Karpas-422 (cell line): ENCODE results near the gene GJD2. TPM values are rescaled to one million over a fixed set of nuclear protein-coding genes. Genes with fewer than 3 reads are reported as not detected.

Experiments
- DNase-seq: peaks from one replicate; pipeline ENCODE4 v3.0.0-alpha.2; 2015
- H2AFZ ChIP-seq: fragments of 200-600 bp; sonication (generic); 2 replicates; pipeline ENCODE4 v1.6.1; 2014; ENCODE audit warnings: antibody characterized with exemption, low read length, mixed read lengths
- H3K27ac ChIP-seq: fragments of 200-600 bp; sonication (generic); 2 replicates; pipeline ENCODE4 v1.5.1; 2014; ENCODE audit warnings: mild to moderate bottlenecking, low read length, moderate library complexity
- H3K27me3 ChIP-seq: fragments of 200-600 bp; sonication (generic); 2 replicates; pipeline ENCODE4 v1.6.1; 2014; ENCODE audit warnings: low read length, mixed read lengths
- H3K36me3 ChIP-seq: fragments of 200-600 bp; sonication (generic); 2 replicates; pipeline ENCODE4 v1.6.1; 2014; ENCODE audit warnings: low read length, mixed read lengths; ENCODE audit not compliant: insufficient read depth
- H3K4me1 ChIP-seq: fragments of 200-600 bp; sonication (generic); 2 replicates; pipeline ENCODE4 v1.6.1; 2014; ENCODE audit warnings: mild to moderate bottlenecking, low read length, mixed read lengths
- H3K4me2 ChIP-seq: fragments of 200-600 bp; sonication (generic); 2 replicates; pipeline ENCODE4 v1.6.1; 2014; ENCODE audit warnings: low read length, low read depth, mild to moderate bottlenecking; ENCODE audit not compliant: poor library complexity, severe bottlenecking
- H3K4me3 ChIP-seq: fragments of 200-600 bp; sonication (generic); 2 replicates; pipeline ENCODE4 v1.5.1; 2014; ENCODE audit warnings: mild to moderate bottlenecking, antibody characterized with exemption, low read length, mixed read lengths
- H3K79me2 ChIP-seq: fragments of 200-600 bp; sonication (generic); 2 replicates; pipeline ENCODE4 v1.6.1; 2014; ENCODE audit warnings: mild to moderate bottlenecking, low read length, mixed read lengths
- H3K9ac ChIP-seq: fragments of 200-600 bp; sonication (generic); 2 replicates; pipeline ENCODE4 v1.6.0; 2014; ENCODE audit warnings: low read length
- H3K9me2 ChIP-seq: fragments of 200-600 bp; sonication (generic), shearing (Covaris generic); replicated peaks from 2 replicates; pipeline ENCODE4 v1.6.0; 2014; ENCODE audit warnings: mild to moderate bottlenecking, low read length, moderate library complexity; ENCODE audit not compliant: insufficient read depth
- H3K9me3 ChIP-seq: fragments of 300-700, 200-600 bp; sonication (generic); 2 replicates; pipeline ENCODE4 v1.6.1; 2014; ENCODE audit warnings: low read length, mixed read lengths
- H4K20me1 ChIP-seq: fragments of 200-600 bp; sonication (generic); 2 replicates; pipeline ENCODE4 v1.6.1; 2014; ENCODE audit warnings: mild to moderate bottlenecking, antibody characterized with exemption, low read length, low read depth; ENCODE audit not compliant: insufficient read depth
- total RNA-seq: library from RNA; depleted of rRNA; stranded (reverse); fragments of >200 nt; shearing (Covaris generic); gene quantifications from 2 replicates; pipeline ENCODE4 v1.2.3, GENCODE V29; 2014; ENCODE audit warnings: low replicate concordance

GJD2 gene
- total RNA-seq, 1 experiment from 2014 or later = not detected

DNA sequence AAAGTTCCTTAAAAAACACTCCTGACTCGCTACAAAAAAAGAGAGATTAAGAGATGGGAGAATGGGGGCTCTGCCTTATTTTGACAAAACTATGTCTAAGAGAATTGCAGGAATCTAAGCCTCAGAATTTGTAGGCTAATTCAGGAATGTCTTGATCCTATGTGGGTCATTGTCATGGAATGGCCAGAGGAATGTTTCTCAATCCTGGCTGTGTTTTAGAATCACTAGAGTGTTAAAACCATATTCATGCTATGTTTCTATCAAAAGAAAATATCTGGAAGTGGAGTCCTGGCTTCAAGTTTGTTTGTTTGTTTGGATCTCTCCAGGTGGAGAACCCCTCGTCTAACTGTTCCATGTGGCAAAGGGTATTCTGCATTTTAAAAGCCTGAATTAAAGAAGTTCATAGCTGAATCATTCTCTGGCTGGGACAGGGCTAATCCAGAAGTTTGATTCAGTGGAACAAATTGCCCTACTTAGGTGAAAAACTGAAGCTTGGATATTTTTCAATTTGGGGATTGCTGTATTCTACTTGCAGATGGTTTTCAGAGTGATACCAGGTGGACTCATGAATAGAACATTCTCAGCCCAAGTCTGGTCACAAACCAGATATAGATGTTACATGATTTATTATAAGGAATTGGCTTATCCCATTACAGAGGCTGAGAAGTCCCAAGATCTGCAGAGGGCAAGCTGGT lies 28.2 kb downstream of the GJD2 start:
- Histone ChIP-seq H2AFZ (no peak overlapping the region), H3K36me3 (no peaks in the 10 kb centered on the region), H3K9ac (no peak overlapping the region), H3K27me3 (no peaks in the 10 kb centered on the region), H3K4me2 (no peak overlapping the region), H3K27ac (no peak overlapping the region), H4K20me1 (no peaks in the 10 kb centered on the region), H3K79me2 (no peaks in the 10 kb centered on the region), H3K4me1 (no peaks in the 10 kb centered on the region), H3K9me2 (no peaks in the 10 kb centered on the region), H3K9me3 (no peaks in the 10 kb centered on the region), H3K4me3 (no peak overlapping the region)
- no peak for DNase-seq

- no peak overlapping the region for H2AFZ ChIP-seq
- no peaks in the 10 kb centered on the region for H3K9me3 ChIP-seq
- H3K9me2 ChIP-seq = no peaks in the 10 kb centered on the region
- no peak overlapping the region for H3K27ac ChIP-seq
- DNase-seq = no peak
- no peaks in the 10 kb centered on the region for H3K27me3 ChIP-seq
- H3K79me2 ChIP-seq = no peaks in the 10 kb centered on the region
- no peak overlapping the region for H3K9ac ChIP-seq
- H4K20me1 ChIP-seq = no peaks in the 10 kb centered on the region
- no peaks in the 10 kb centered on the region for H3K4me1 ChIP-seq
- no peak overlapping the region for H3K4me2 ChIP-seq
- H3K4me3 ChIP-seq = no peak overlapping the region
- no peaks in the 10 kb centered on the region for H3K36me3 ChIP-seq
These were observed 29.2 kb downstream of the GJD2 start for GRCh38 chr15:34725556-34725955.

DNA sequence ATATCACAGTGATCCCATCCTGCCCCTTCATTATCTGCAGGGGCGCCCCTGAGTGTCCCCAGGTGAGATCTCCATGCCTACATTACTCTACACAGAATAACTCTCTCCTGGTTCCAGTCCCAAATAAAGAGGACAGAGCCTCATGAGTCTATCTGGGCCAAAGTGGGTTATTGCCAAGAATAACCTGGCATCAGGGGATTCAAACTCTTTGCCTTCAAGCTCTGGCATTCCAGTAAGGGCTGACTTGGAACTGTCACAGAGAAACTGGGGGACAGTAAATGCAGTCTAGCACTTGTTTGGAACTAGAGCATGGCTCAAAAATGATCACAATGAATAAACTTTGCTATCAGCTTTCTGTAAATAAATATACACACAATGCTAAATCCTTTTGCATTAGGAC lies 30.3 kb downstream of the GJD2 start:
- DNase-seq = no peak

GRCh38 chr15:34722439-34722836 lies 32.4 kb downstream of the GJD2 start:
- H3K27ac ChIP-seq = no peak overlapping the region
- no peaks in the 10 kb centered on the region for H4K20me1 ChIP-seq
- no peaks in the 10 kb centered on the region for H3K27me3 ChIP-seq
- H3K4me1 ChIP-seq = no peaks in the 10 kb centered on the region
- no peaks in the 10 kb centered on the region for H3K36me3 ChIP-seq
- H2AFZ ChIP-seq = no peak overlapping the region
- H3K9ac ChIP-seq = no peak overlapping the region
- no peaks in the 10 kb centered on the region for H3K79me2 ChIP-seq
- H3K9me3 ChIP-seq = no peaks in the 10 kb centered on the region
- DNase-seq = no peak
- no peak overlapping the region for H3K4me3 ChIP-seq
- no peak overlapping the region for H3K4me2 ChIP-seq
- no peaks in the 10 kb centered on the region for H3K9me2 ChIP-seq

More for the DNA sequence above, 30.3 kb downstream of the GJD2 start:
- no peaks in the 10 kb centered on the region for H3K36me3 ChIP-seq
- H3K4me2 ChIP-seq = no peak overlapping the region
- no peaks in the 10 kb centered on the region for H3K4me1 ChIP-seq
- H3K27me3 ChIP-seq = no peaks in the 10 kb centered on the region
- no peak overlapping the region for H3K4me3 ChIP-seq
- H2AFZ ChIP-seq = no peak overlapping the region
- H3K27ac ChIP-seq = no peak overlapping the region
- no peaks in the 10 kb centered on the region for H3K79me2 ChIP-seq
- no peaks in the 10 kb centered on the region for H3K9me2 ChIP-seq
- H3K9ac ChIP-seq = no peak overlapping the region
- no peaks in the 10 kb centered on the region for H3K9me3 ChIP-seq
- H4K20me1 ChIP-seq = no peaks in the 10 kb centered on the region

DNA sequence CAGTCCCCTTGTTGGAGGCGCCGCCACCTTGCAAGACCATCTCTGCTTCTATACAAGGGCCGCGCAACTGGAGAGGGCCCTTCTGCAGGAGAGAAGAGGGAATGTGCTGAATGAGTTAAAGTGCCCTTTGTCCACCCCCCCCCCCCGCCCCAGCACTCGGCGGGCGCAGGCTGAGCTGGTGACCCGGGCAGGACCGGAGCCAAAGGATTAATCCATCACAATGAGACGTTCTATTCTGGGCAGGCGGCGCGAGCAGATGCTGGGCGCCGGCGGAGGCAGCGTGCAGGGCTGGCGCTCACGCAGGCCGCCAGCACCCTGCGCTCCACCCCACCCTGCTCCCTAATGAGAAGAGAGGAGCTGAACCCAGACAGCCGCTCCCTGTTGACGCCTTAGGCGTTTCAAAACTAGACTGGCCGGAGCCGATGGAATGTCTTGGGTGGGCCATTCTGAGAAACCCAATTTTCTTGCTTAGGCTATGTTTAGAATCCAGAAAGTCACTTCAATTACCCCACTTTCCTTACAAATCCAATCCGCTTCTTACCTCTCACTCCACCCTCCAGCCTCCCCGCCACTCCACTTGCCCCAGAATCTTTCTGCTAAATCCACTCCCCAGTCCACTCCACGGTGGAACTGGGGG lies 32.9 kb downstream of the GJD2 start:
- no peak overlapping the region for H3K4me3 ChIP-seq
- H3K4me1 ChIP-seq = no peaks in the 10 kb centered on the region
- H3K36me3 ChIP-seq = no peaks in the 10 kb centered on the region
- H3K9me2 ChIP-seq = no peaks in the 10 kb centered on the region
- H3K9ac ChIP-seq = no peak overlapping the region
- no peaks in the 10 kb centered on the region for H3K9me3 ChIP-seq
- H2AFZ ChIP-seq = no peak overlapping the region
- no peaks in the 10 kb centered on the region for H3K27me3 ChIP-seq
- no peaks in the 10 kb centered on the region for H4K20me1 ChIP-seq
- no peak for DNase-seq
- H3K4me2 ChIP-seq = no peak overlapping the region
- H3K27ac ChIP-seq = no peak overlapping the region
- no peaks in the 10 kb centered on the region for H3K79me2 ChIP-seq

DNA sequence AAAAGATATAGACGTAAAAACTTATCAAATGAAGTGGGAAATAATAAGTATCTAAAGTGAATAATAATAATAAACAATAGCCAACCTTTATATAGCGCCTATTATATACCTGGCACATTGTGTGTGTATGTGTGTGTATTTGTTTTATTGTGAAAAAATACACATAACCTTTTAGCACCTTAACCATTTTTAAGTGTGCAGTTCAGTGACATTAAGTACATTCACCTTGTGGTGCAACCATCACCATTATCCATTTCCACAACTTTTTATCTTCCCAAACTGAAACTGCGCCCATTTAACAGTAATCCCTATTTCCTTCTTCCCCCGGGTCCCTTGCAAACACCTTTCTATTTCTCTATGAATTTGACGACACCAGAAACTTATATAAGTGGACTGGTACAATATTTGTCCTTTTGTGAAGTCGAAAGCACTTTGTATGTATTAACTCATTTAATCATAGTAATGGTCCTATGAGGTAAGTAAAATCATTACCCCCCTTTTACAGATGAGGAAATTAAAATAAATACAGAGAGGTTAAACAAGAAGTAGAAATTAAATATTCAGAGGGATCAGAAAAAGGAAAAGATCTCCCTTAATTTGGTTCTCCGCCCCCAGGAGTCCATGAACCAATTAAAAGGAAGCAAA lies 33.5 kb downstream of the GJD2 start:
- H3K4me2 ChIP-seq = no peak overlapping the region
- no peak for DNase-seq

GRCh38 chr15:34719695-34720094 lies 35.1 kb downstream of the GJD2 start:
- Histone ChIP-seq H3K9me3 (no peaks in the 10 kb centered on the region), H3K27me3 (no peaks in the 10 kb centered on the region), H3K9ac (no peak overlapping the region), H3K4me2 (no peak overlapping the region), H3K9me2 (no peaks in the 10 kb centered on the region), H3K4me1 (no peaks in the 10 kb centered on the region), H2AFZ (no peak overlapping the region), H4K20me1 (no peaks in the 10 kb centered on the region), H3K27ac (no peak overlapping the region), H3K36me3 (no peaks in the 10 kb centered on the region), H3K4me3 (no peak overlapping the region), H3K79me2 (no peaks in the 10 kb centered on the region)
- no peak for DNase-seq

More for the DNA sequence above, 33.5 kb downstream of the GJD2 start:
- H3K27me3 ChIP-seq = no peaks in the 10 kb centered on the region
- H3K9me2 ChIP-seq = no peaks in the 10 kb centered on the region
- no peaks in the 10 kb centered on the region for H3K4me1 ChIP-seq
- H2AFZ ChIP-seq = no peak overlapping the region
- no peaks in the 10 kb centered on the region for H3K79me2 ChIP-seq
- H3K36me3 ChIP-seq = no peaks in the 10 kb centered on the region
- H3K4me3 ChIP-seq = no peak overlapping the region
- no peak overlapping the region for H3K27ac ChIP-seq
- no peaks in the 10 kb centered on the region for H4K20me1 ChIP-seq
- H3K9ac ChIP-seq = no peak overlapping the region
- no peaks in the 10 kb centered on the region for H3K9me3 ChIP-seq
